ENCODE results near the gene CAPZB. TPM values are rescaled to one million over a fixed set of nuclear protein-coding genes. Genes with fewer than 3 reads are reported as not detected.

The CAPZB gene
- total RNA-seq, 2 donors from 2014 or later, result 119 to 174 TPM

GRCh38 chr1:19496527-19496874 lies 11.2 kb upstream of the CAPZB start:
- Histone ChIP-seq H3K27me3 (replicated peaks; ENCODE audit: insufficient read depth) (no peaks in the 10 kb centered on the region), H3K9me3 (no peaks in the 10 kb centered on the region), H3K36me3 (no peaks in the 10 kb centered on the region), H3K4me3 (no peak overlapping the region), H3K27ac (no peak overlapping the region), H3K4me1 (ENCODE audit: control insufficient read depth in 1 of 2, low read depth in 2 of 2) (peaks cover 0 to 8% of the 10 kb centered on the region in 2 donors)
- DNase-seq (ENCODE audit: low spot score), result no peak
- no peak for TF ChIP-seq CTCF (IDR thresholded peaks at IDR 0.05)
- no peak for ATAC-seq (ENCODE audit: insufficient number of reproducible peaks, low FRiP score, low read depth)

- Histone ChIP-seq H3K9me3 (no peaks in the 10 kb centered on the region), H3K27ac (no peak overlapping the region), H3K4me1 (ENCODE audit: control insufficient read depth in 1 of 2, low read depth in 2 of 2) (peaks cover 0 to 8% of the 10 kb centered on the region in 2 donors), H3K36me3 (no peaks in the 10 kb centered on the region), H3K4me3 (no peak overlapping the region), H3K27me3 (replicated peaks; ENCODE audit: insufficient read depth) (no peaks in the 10 kb centered on the region)
- DNase-seq (ENCODE audit: low spot score) (no peak), ATAC-seq (ENCODE audit: insufficient number of reproducible peaks, low FRiP score, low read depth) (no peak)
- TF ChIP-seq CTCF (IDR thresholded peaks at IDR 0.05), result no peak
Measured at GRCh38 chr1:19495799-19496526, 10.6 kb upstream of the CAPZB start.

- no peak for DNase-seq (ENCODE audit: low spot score)
- Histone ChIP-seq H3K27me3 (replicated peaks; ENCODE audit: insufficient read depth) (no peaks in the 10 kb centered on the region), H3K36me3 (no peaks in the 10 kb centered on the region), H3K27ac (no peak overlapping the region), H3K9me3 (no peaks in the 10 kb centered on the region), H3K4me1 (ENCODE audit: control insufficient read depth in 1 of 2, low read depth in 2 of 2) (peaks cover 0 to 8% of the 10 kb centered on the region in 2 donors), H3K4me3 (no peak overlapping the region)
- TF ChIP-seq CTCF (IDR thresholded peaks at IDR 0.05), result no peak
- no peak for ATAC-seq (ENCODE audit: insufficient number of reproducible peaks, low FRiP score, low read depth)
Measured at GRCh38 chr1:19495000-19495656, 9.8 kb upstream of the CAPZB start.

- Histone ChIP-seq H3K4me3 (no peak overlapping the region), H3K27me3 (replicated peaks; ENCODE audit: insufficient read depth) (no peaks in the 10 kb centered on the region), H3K36me3 (no peaks in the 10 kb centered on the region), H3K27ac (no peak overlapping the region), H3K9me3 (no peaks in the 10 kb centered on the region), H3K4me1 (ENCODE audit: control insufficient read depth in 1 of 2, low read depth in 2 of 2) (peaks cover 0 to 8% of the 10 kb centered on the region in 2 donors)
- ATAC-seq (ENCODE audit: insufficient number of reproducible peaks, low FRiP score, low read depth), result no peak
- no peak for TF ChIP-seq CTCF (IDR thresholded peaks at IDR 0.05)
- no peak for DNase-seq (ENCODE audit: low spot score)
Measured at GRCh38 chr1:19493547-19493946, 8.2 kb upstream of the CAPZB start.

GRCh38 chr1:19489996-19490395 lies 4.7 kb upstream of the CAPZB start:
- Histone ChIP-seq H3K4me3 (no peak overlapping the region), H3K27ac (no peak overlapping the region), H3K36me3 (no peaks in the 10 kb centered on the region), H3K4me1 (ENCODE audit: control insufficient read depth in 1 of 2, low read depth in 2 of 2) (peaks cover 5 to 19% of the 10 kb centered on the region in 2 donors), H3K27me3 (replicated peaks; ENCODE audit: insufficient read depth) (no peaks in the 10 kb centered on the region), H3K9me3 (no peaks in the 10 kb centered on the region)
- no peak for ATAC-seq (ENCODE audit: insufficient number of reproducible peaks, low FRiP score, low read depth)
- no peak for DNase-seq (ENCODE audit: low spot score)
- no peak for TF ChIP-seq CTCF (IDR thresholded peaks at IDR 0.05)

Data from thoracic aorta (tissue), 2 donors.